H9 (cell line): ENCODE measurements around the gene OTOS. TPM values are rescaled to one million over a fixed set of nuclear protein-coding genes. Genes with fewer than 3 reads are reported as not detected.

Experiments used
- DNase-seq: peaks from one replicate; pipeline ENCODE4 v3.0.0-alpha.2; 2017
- H2AFZ ChIP-seq: one replicate; pipeline ENCODE4 v1.6.1; 2013; ENCODE audit warnings: mild to moderate bottlenecking, low read length, control low read depth, moderate library complexity
- H2AK5ac ChIP-seq: 2 replicates; pipeline ENCODE4 v1.6.1; 2013; ENCODE audit warnings: low read length, control low read depth, mixed read lengths; ENCODE audit not compliant: insufficient read length
- H2BK120ac ChIP-seq: one replicate; pipeline ENCODE4 v1.6.1; 2013; ENCODE audit warnings: low read depth, mild to moderate bottlenecking, low read length, control low read depth, inconsistent platforms; ENCODE audit not compliant: poor library complexity, severe bottlenecking
- H2BK12ac ChIP-seq: 2 replicates; pipeline ENCODE4 v1.6.1; 2013; ENCODE audit warnings: low read length, control low read depth, mixed read lengths, low read depth; ENCODE audit not compliant: insufficient read length
- H2BK15ac ChIP-seq: 2 replicates; pipeline ENCODE4 v1.6.1; 2013; ENCODE audit warnings: low read depth, low read length, control low read depth
- H2BK20ac ChIP-seq: one replicate; pipeline ENCODE4 v1.6.1; 2013; ENCODE audit warnings: low read depth, mild to moderate bottlenecking, low read length, control low read depth, inconsistent platforms; ENCODE audit not compliant: poor library complexity, severe bottlenecking
- H2BK5ac ChIP-seq: 2 replicates; pipeline ENCODE4 v1.6.1; 2013; ENCODE audit warnings: low read length, control low read depth, mixed read lengths; ENCODE audit not compliant: insufficient read length
- H3K14ac ChIP-seq: 2 replicates; pipeline ENCODE4 v1.6.1; 2013; ENCODE audit warnings: low read length, control low read depth; ENCODE audit not compliant: insufficient read depth
- H3K18ac ChIP-seq: 2 replicates; pipeline ENCODE4 v1.6.1; 2013; ENCODE audit warnings: low read depth, mild to moderate bottlenecking, mixed read lengths, low read length, control low read depth; ENCODE audit not compliant: insufficient read length
- H3K23ac ChIP-seq: 2 replicates; pipeline ENCODE4 v1.6.1; 2013; ENCODE audit warnings: low read length, control low read depth, mixed read lengths, low read depth; ENCODE audit not compliant: insufficient read length
- H3K23me2 ChIP-seq: 2 replicates; pipeline ENCODE4 v1.6.1; 2013; ENCODE audit warnings: low read depth, mild to moderate bottlenecking, mixed read lengths, low read length, control low read depth; ENCODE audit not compliant: insufficient read length, poor library complexity, severe bottlenecking
- H3K27ac ChIP-seq: 2 replicates; pipeline ENCODE4 v1.5.1; 2013; ENCODE audit warnings: low read length, control low read depth, mixed read lengths, low read depth; ENCODE audit not compliant: insufficient read length
- H3K27me3 ChIP-seq: 2 replicates; pipeline ENCODE4 v1.6.1; 2013; ENCODE audit warnings: low read length, control low read depth, inconsistent platforms; ENCODE audit not compliant: insufficient read depth
- H3K4ac ChIP-seq: 2 replicates; pipeline ENCODE4 v1.6.1; 2013; ENCODE audit warnings: low read depth, mild to moderate bottlenecking, control low read depth, inconsistent platforms, low read length, moderate library complexity
- H3K4me1 ChIP-seq: 2 replicates; pipeline ENCODE4 v1.6.1; 2013; ENCODE audit warnings: low read length, control low read depth, inconsistent platforms; ENCODE audit not compliant: insufficient read depth
- H3K4me2 ChIP-seq: 2 replicates; pipeline ENCODE4 v1.6.1; 2013; ENCODE audit warnings: low read length, control low read depth, mixed read lengths; ENCODE audit not compliant: insufficient read length, insufficient read depth
- H3K56ac ChIP-seq: 2 replicates; pipeline ENCODE4 v1.6.1; 2013; ENCODE audit warnings: low read depth, mild to moderate bottlenecking, mixed read lengths, low read length, control low read depth; ENCODE audit not compliant: insufficient read length
- H3K79me1 ChIP-seq: 2 replicates; pipeline ENCODE4 v1.6.1; 2013; ENCODE audit warnings: low read depth, mild to moderate bottlenecking, moderate library complexity, low read length, control low read depth, inconsistent platforms; ENCODE audit not compliant: insufficient read depth, poor library complexity, severe bottlenecking
- H3K79me2 ChIP-seq: 2 replicates; pipeline ENCODE4 v1.6.1; 2013; ENCODE audit warnings: low read length, control low read depth, inconsistent platforms; ENCODE audit not compliant: insufficient read depth
- H3K9ac ChIP-seq: 2 replicates; pipeline ENCODE4 v1.6.1; 2013; ENCODE audit warnings: low read length, control low read depth, mixed read lengths; ENCODE audit not compliant: insufficient read length; ENCODE audit errors: extremely low read depth
- H3K9me3 ChIP-seq: one replicate; pipeline ENCODE4 v1.6.1; 2013; ENCODE audit warnings: low read depth, low read length, inconsistent platforms; ENCODE audit not compliant: control insufficient read depth
- H3T11ph ChIP-seq: one replicate; pipeline ENCODE4 v1.6.1; 2013; ENCODE audit warnings: mild to moderate bottlenecking, low read length, control low read depth, inconsistent platforms
- H4K20me1 ChIP-seq: one replicate; pipeline ENCODE4 v1.6.1; 2013; ENCODE audit not compliant: control insufficient read depth, insufficient read length, insufficient read depth
- H4K5ac ChIP-seq: 2 replicates; pipeline ENCODE4 v1.6.1; 2013; ENCODE audit warnings: low read depth, mild to moderate bottlenecking, mixed read lengths, low read length, control low read depth; ENCODE audit not compliant: insufficient read length
- H4K8ac ChIP-seq: replicated peaks from 2 replicates; pipeline ENCODE4 v1.6.1; 2013; ENCODE audit warnings: low read length, control low read depth, mixed read lengths, low read depth; ENCODE audit not compliant: insufficient read length
- H4K91ac ChIP-seq: 2 replicates; pipeline ENCODE4 v1.6.1; 2013; ENCODE audit warnings: low read depth, mild to moderate bottlenecking, moderate library complexity, mixed read lengths, low read length, control low read depth; ENCODE audit not compliant: insufficient read length
- H3K27ac Mint-ChIP-seq, 3 experiments: 2 replicates in 2 of 3; 3 replicates in 1 of 3; pipeline ENCODE4 v1.8.0; 2020 to 2021; ENCODE audit warnings: mixed read lengths in 3 of 3, mild to moderate bottlenecking in 1 of 3, moderate library complexity in 1 of 3
- H3K27me3 Mint-ChIP-seq: 2 replicates; pipeline ENCODE4 v1.8.0; 2021; ENCODE audit warnings: low read depth, mild to moderate bottlenecking, moderate library complexity, mixed read lengths
- H3K36me3 Mint-ChIP-seq, 3 experiments: 2 replicates in 2 of 3; 3 replicates in 1 of 3; pipeline ENCODE4 v1.8.0; 2020 to 2021; ENCODE audit warnings: low read depth in 3 of 3, mixed read lengths in 3 of 3; ENCODE audit not compliant: insufficient read depth in 1 of 3
- H3K4me1 Mint-ChIP-seq, 2 experiments: 2 replicates each; pipeline ENCODE4 v1.8.0; 2020; ENCODE audit warnings: mixed read lengths in 2 of 2
- H3K4me3 Mint-ChIP-seq, 2 experiments: 2 replicates in 1 of 2; 3 replicates in 1 of 2; pipeline ENCODE4 v1.8.0; 2020 to 2021; ENCODE audit warnings: mild to moderate bottlenecking in 2 of 2, mixed read lengths in 2 of 2, moderate library complexity in 1 of 2
- H3K9me3 Mint-ChIP-seq, 2 experiments: 2 replicates in 1 of 2; 3 replicates in 1 of 2; pipeline ENCODE4 v1.8.0; 2020; ENCODE audit warnings: mild to moderate bottlenecking in 2 of 2, mixed read lengths in 2 of 2, moderate library complexity in 1 of 2
- CTCF ChIP-seq: fragments of 200-600 bp; sonication (generic); conservative IDR thresholded peaks from 3 replicates; pipeline ENCODE4 v1.8.0; 2021; ENCODE audit warnings: antibody characterized with exemption, mild to moderate bottlenecking
- WGBS: extraction: QIAGEN DNeasy Blood & Tissue Kit; methylation state at CpG from one replicate; pipeline ENCODE4 v1.1.7; 2013; ENCODE audit warnings: missing lambda C conversion rate, low lambda C conversion rate, mixed read lengths; ENCODE audit not compliant: insufficient read length; ENCODE audit errors: extremely low coverage; 5-methylcytosine and 5-hydroxymethylcytosine counted together
- total RNA-seq: library from RNA; stranded (reverse); gene quantifications from 2 replicates; pipeline ENCODE4 v1.2.1, GENCODE V29; 2021

OTOS gene
- total RNA-seq, 1 experiment from 2014 or later, result not detected

GRCh38 chr2:240139011-240139441 lies 1.4 kb downstream of the OTOS start:
- H3K27me3 ChIP-seq, result no peaks in the 10 kb centered on the region; the same call in 1 of the 2 replicates
- H2BK12ac ChIP-seq, result no peak overlapping the region
- H3K4ac ChIP-seq, result no peak overlapping the region
- H3T11ph ChIP-seq, result no peak overlapping the region
- H3K27ac ChIP-seq, result no peak overlapping the region
- H3K23me2 ChIP-seq, result peaks cover 7% of the 10 kb centered on the region
- no peaks in the 10 kb centered on the region for H3K79me1 ChIP-seq
- H2BK20ac ChIP-seq, result no peak overlapping the region
- Mint-ChIP-seq H3K4me1 (peaks cover 22 to 35% of the 10 kb centered on the region in 2 experiments), H3K36me3 (peaks cover 0 to 2% (median 0%) of the 10 kb centered on the region in 3 experiments; a peak in 2 of 7 replicates), H3K27me3 (peaks cover 23% of the 10 kb centered on the region), H3K4me3 (no peak overlapping the region; a peak in 2 of 5 replicates), H3K27ac (peak overlapping the region in 1 of 3 experiments; percentile 91; a peak in 1 of 7 replicates), H3K9me3 (no peaks in the 10 kb centered on the region)
- no peak overlapping the region for H3K56ac ChIP-seq
- no CpG with 5 or more reads among the region's 15 CpGs for WGBS
- H3K4me2 ChIP-seq, result no peak overlapping the region
- no peak overlapping the region for H3K23ac ChIP-seq
- no peak for TF ChIP-seq CTCF
- no peak overlapping the region for H3K9ac ChIP-seq
- peak; percentile 18 for DNase-seq
- no peaks in the 10 kb centered on the region for H4K20me1 ChIP-seq
- no peak overlapping the region for H2AFZ ChIP-seq
- H4K8ac ChIP-seq, result no peak overlapping the region
- H2BK120ac ChIP-seq, result no peak overlapping the region
- H2AK5ac ChIP-seq, result no peak overlapping the region
- H4K5ac ChIP-seq, result no peak overlapping the region
- H3K79me2 ChIP-seq, result peaks cover 13% of the 10 kb centered on the region; the same call in 1 of the 2 replicates
- no peak overlapping the region for H4K91ac ChIP-seq
- H2BK15ac ChIP-seq, result no peak overlapping the region
- H3K18ac ChIP-seq, result no peak overlapping the region
- H2BK5ac ChIP-seq, result no peak overlapping the region
- no peaks in the 10 kb centered on the region; the same call in 1 of the 2 replicates for H3K4me1 ChIP-seq
- H3K9me3 ChIP-seq, result no peaks in the 10 kb centered on the region
- H3K14ac ChIP-seq, result no peak overlapping the region
